ENCODE measurements around the gene CSMD2.

The CSMD2 gene

GRCh38 chr1:33979341-33979740, 185.7 kb downstream of the CSMD2 start:
- H2AFZ ChIP-seq (ENCODE audit: low read length) = no peak overlapping the region
- no peaks in the 10 kb centered on the region for H3K36me3 ChIP-seq (ENCODE audit: insufficient read depth, low read length)
- no peaks in the 10 kb centered on the region for H4K20me1 ChIP-seq (ENCODE audit: insufficient read depth, low read length, poor library complexity, severe bottlenecking)
- no peaks in the 10 kb centered on the region for H3K9me2 ChIP-seq (replicated peaks; ENCODE audit: low read depth, low read length)
- no peak for TF ChIP-seq EZH2phosphoT487 (IDR thresholded peaks at IDR 0.05; ENCODE audit: borderline replicate concordance)
- TF ChIP-seq, protein P1, sequence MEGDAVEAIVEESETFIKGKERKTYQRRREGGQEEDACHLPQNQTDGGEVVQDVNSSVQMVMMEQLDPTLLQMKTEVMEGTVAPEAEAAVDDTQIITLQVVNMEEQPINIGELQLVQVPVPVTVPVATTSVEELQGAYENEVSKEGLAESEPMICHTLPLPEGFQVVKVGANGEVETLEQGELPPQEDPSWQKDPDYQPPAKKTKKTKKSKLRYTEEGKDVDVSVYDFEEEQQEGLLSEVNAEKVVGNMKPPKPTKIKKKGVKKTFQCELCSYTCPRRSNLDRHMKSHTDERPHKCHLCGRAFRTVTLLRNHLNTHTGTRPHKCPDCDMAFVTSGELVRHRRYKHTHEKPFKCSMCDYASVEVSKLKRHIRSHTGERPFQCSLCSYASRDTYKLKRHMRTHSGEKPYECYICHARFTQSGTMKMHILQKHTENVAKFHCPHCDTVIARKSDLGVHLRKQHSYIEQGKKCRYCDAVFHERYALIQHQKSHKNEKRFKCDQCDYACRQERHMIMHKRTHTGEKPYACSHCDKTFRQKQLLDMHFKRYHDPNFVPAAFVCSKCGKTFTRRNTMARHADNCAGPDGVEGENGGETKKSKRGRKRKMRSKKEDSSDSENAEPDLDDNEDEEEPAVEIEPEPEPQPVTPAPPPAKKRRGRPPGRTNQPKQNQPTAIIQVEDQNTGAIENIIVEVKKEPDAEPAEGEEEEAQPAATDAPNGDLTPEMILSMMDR (conservative IDR thresholded peaks at IDR 0.05; ENCODE audit: low read length) = no peak
- no peaks in the 10 kb centered on the region for H3K9me3 ChIP-seq (ENCODE audit: insufficient read depth, low read depth, low read length)
- H3K4me3 ChIP-seq (ENCODE audit: low read length, poor library complexity, severe bottlenecking) = no peak overlapping the region
- no peaks in the 10 kb centered on the region for H3K27me3 ChIP-seq (ENCODE audit: insufficient read depth, low read length, poor library complexity, severe bottlenecking)
- no peaks in the 10 kb centered on the region for H3K79me2 ChIP-seq (ENCODE audit: insufficient read depth, low read length)
- no peaks in the 10 kb centered on the region for H3K4me1 ChIP-seq (ENCODE audit: insufficient read depth, low read length, poor library complexity, severe bottlenecking)
- no peak overlapping the region for H3K9ac ChIP-seq (ENCODE audit: low read depth, low read length, poor library complexity, severe bottlenecking)
- no peaks in the 10 kb centered on the region for H3F3A ChIP-seq (ENCODE audit: low read depth)
- no peak overlapping the region for H3K4me2 ChIP-seq (ENCODE audit: low read depth, low read length, poor library complexity, severe bottlenecking)

GRCh38 chr1:33975961-33976360, 189.1 kb downstream of the CSMD2 start:
- no peaks in the 10 kb centered on the region for H3K9me3 ChIP-seq (ENCODE audit: insufficient read depth, low read depth, low read length)
- no peaks in the 10 kb centered on the region for H3K9me2 ChIP-seq (replicated peaks; ENCODE audit: low read depth, low read length)
- no peaks in the 10 kb centered on the region for H3K27me3 ChIP-seq (ENCODE audit: insufficient read depth, low read length, poor library complexity, severe bottlenecking)
- no peak overlapping the region for H2AFZ ChIP-seq (ENCODE audit: low read length)
- no peaks in the 10 kb centered on the region for H3K36me3 ChIP-seq (ENCODE audit: insufficient read depth, low read length)
- no peak overlapping the region for H3K9ac ChIP-seq (ENCODE audit: low read depth, low read length, poor library complexity, severe bottlenecking)
- TF ChIP-seq EZH2phosphoT487 (IDR thresholded peaks at IDR 0.05; ENCODE audit: borderline replicate concordance) = no peak
- TF ChIP-seq, protein P1 (conservative IDR thresholded peaks at IDR 0.05; ENCODE audit: low read length) = no peak
- H4K20me1 ChIP-seq (ENCODE audit: insufficient read depth, low read length, poor library complexity, severe bottlenecking) = no peaks in the 10 kb centered on the region
- H3K4me3 ChIP-seq (ENCODE audit: low read length, poor library complexity, severe bottlenecking) = no peak overlapping the region
- H3K79me2 ChIP-seq (ENCODE audit: insufficient read depth, low read length) = no peaks in the 10 kb centered on the region
- H3K4me2 ChIP-seq (ENCODE audit: low read depth, low read length, poor library complexity, severe bottlenecking) = no peak overlapping the region
- no peaks in the 10 kb centered on the region for H3K4me1 ChIP-seq (ENCODE audit: insufficient read depth, low read length, poor library complexity, severe bottlenecking)
- no peaks in the 10 kb centered on the region for H3F3A ChIP-seq (ENCODE audit: low read depth)

DNA sequence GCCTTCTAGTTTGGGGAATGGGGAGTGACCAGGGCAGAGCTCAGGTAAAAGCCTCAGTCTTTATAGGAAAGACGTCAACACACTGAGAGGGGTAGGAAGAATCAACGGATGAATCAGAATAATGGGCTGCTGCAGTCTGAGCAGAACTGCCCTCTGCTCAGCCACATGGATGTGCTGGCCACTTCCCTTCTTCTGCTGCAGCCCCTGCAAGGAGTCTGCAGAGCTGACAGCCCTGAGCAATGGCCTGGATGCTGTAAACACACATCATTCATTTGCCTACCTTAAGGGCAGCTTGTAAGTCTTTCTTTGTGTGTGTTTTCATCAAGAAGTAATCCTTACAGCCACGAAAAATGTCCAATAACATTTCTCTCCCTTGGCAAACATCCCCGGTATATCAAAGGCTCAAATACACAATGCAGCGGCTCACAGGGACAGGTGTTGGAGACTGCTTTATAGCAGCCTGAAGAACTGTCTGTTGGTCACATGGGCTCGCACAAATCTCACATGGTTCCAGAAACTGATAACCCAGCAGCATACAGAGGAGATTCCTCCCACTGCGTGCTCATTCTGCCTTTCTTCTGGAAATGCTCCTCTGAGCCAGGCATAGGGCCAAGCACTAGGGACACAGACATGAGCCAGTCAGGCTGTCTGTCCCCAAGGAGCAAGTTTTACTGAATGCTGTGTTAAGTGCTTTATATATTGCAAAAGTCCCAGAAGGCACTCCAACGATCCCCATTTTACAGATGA, 191.1 kb downstream of the CSMD2 start:
- Histone ChIP-seq H3K4me3 (ENCODE audit: low read length, poor library complexity, severe bottlenecking) (no peak overlapping the region), H2AFZ (ENCODE audit: low read length) (no peak overlapping the region), H4K20me1 (ENCODE audit: insufficient read depth, low read length, poor library complexity, severe bottlenecking) (no peaks in the 10 kb centered on the region), H3K36me3 (ENCODE audit: insufficient read depth, low read length) (no peaks in the 10 kb centered on the region), H3K27me3 (ENCODE audit: insufficient read depth, low read length, poor library complexity, severe bottlenecking) (no peaks in the 10 kb centered on the region), H3K79me2 (ENCODE audit: insufficient read depth, low read length) (no peaks in the 10 kb centered on the region), H3K9me3 (ENCODE audit: insufficient read depth, low read depth, low read length) (no peaks in the 10 kb centered on the region), H3F3A (ENCODE audit: low read depth) (no peaks in the 10 kb centered on the region), H3K4me1 (ENCODE audit: insufficient read depth, low read length, poor library complexity, severe bottlenecking) (no peaks in the 10 kb centered on the region), H3K4me2 (ENCODE audit: low read depth, low read length, poor library complexity, severe bottlenecking) (no peak overlapping the region), H3K9ac (ENCODE audit: low read depth, low read length, poor library complexity, severe bottlenecking) (no peak overlapping the region), H3K9me2 (replicated peaks; ENCODE audit: low read depth, low read length) (no peaks in the 10 kb centered on the region)
- TF ChIP-seq, protein P1 (conservative IDR thresholded peaks at IDR 0.05; ENCODE audit: low read length) = no peak
- TF ChIP-seq EZH2phosphoT487 (IDR thresholded peaks at IDR 0.05; ENCODE audit: borderline replicate concordance) = no peak
